A673 (cell line): ENCODE results near the gene HAUS7.

Source experiments
- EZH2 ChIP-seq: fragments of 200-600 bp; sonication (generic); IDR thresholded peaks from 2 replicates; pipeline ENCODE4 v1.6.1; 2017; ENCODE audit warnings: borderline replicate concordance, low read depth, mild to moderate bottlenecking, mixed read lengths, antibody characterized with exemption, low read length; ENCODE audit not compliant: poor library complexity, severe bottlenecking
- TF ChIP-seq, protein P1 (sequence below): fragments of 300-800, 200-600 bp; sonication (generic); conservative IDR thresholded peaks from 2 replicates; pipeline ENCODE4 v1.5.1; 2017; ENCODE audit warnings: low read depth, mild to moderate bottlenecking, antibody characterized with exemption, low read length, moderate library complexity, mixed read lengths

DNA sequence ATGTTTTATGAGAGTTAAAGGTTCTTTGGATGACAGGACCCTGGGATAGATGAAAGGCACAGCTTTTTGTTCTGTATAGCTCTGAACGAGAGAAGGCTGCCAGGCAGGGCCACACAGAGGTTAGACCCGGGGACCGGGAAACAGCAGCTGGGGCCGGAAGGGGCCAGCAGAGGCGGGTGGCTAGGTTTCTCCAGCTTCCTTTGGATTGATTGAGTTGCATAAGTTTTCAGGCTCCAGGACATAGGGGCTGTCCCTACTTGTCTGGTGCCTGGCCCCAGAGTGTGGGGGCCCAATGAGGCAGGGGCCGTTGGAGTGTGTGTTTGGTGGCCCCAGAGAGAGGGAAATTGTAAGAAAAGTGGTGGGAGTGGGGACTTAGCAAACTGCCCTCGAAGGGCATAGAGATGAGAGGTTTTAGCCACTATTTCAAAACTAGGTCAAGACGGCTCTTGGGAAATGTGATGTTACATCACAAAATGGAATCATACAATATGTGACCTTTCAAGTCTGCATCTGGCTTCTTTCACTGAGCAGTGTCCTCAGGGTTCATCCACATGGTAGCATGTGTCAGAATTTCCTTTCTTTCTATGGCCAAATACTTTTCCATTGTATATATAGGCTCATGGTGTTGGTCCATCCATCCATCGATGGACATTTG lies 55.4 kb downstream of the HAUS7 start:
- TF ChIP-seq, protein P1, sequence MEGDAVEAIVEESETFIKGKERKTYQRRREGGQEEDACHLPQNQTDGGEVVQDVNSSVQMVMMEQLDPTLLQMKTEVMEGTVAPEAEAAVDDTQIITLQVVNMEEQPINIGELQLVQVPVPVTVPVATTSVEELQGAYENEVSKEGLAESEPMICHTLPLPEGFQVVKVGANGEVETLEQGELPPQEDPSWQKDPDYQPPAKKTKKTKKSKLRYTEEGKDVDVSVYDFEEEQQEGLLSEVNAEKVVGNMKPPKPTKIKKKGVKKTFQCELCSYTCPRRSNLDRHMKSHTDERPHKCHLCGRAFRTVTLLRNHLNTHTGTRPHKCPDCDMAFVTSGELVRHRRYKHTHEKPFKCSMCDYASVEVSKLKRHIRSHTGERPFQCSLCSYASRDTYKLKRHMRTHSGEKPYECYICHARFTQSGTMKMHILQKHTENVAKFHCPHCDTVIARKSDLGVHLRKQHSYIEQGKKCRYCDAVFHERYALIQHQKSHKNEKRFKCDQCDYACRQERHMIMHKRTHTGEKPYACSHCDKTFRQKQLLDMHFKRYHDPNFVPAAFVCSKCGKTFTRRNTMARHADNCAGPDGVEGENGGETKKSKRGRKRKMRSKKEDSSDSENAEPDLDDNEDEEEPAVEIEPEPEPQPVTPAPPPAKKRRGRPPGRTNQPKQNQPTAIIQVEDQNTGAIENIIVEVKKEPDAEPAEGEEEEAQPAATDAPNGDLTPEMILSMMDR = no peak
- no peak for TF ChIP-seq EZH2
